Neuron (in vitro differentiated cells): ENCODE results near the gene PTPRN2.

ENCODE experiments used
- H2AFZ ChIP-seq: one replicate; pipeline ENCODE4 v1.6.1; 2013; ENCODE audit warnings: low read depth, mild to moderate bottlenecking, inconsistent platforms, low read length, moderate library complexity
- H3K27me3 ChIP-seq: one replicate; pipeline ENCODE4 v1.6.1; 2013; ENCODE audit warnings: low read length; ENCODE audit not compliant: insufficient read depth
- H3K36me3 ChIP-seq: one replicate; pipeline ENCODE4 v1.6.1; 2013; ENCODE audit warnings: low read length; ENCODE audit not compliant: insufficient read depth
- H3K4me1 ChIP-seq: one replicate; pipeline ENCODE4 v1.6.1; 2013; ENCODE audit warnings: low read length; ENCODE audit not compliant: insufficient read depth
- H3K4me3 ChIP-seq: 2 replicates; pipeline ENCODE4 v1.5.1; 2013; ENCODE audit warnings: mild to moderate bottlenecking, low read length, moderate library complexity
- H3K9me3 ChIP-seq: one replicate; pipeline ENCODE4 v1.6.1; 2013; ENCODE audit warnings: low read length

Gene PTPRN2

DNA sequence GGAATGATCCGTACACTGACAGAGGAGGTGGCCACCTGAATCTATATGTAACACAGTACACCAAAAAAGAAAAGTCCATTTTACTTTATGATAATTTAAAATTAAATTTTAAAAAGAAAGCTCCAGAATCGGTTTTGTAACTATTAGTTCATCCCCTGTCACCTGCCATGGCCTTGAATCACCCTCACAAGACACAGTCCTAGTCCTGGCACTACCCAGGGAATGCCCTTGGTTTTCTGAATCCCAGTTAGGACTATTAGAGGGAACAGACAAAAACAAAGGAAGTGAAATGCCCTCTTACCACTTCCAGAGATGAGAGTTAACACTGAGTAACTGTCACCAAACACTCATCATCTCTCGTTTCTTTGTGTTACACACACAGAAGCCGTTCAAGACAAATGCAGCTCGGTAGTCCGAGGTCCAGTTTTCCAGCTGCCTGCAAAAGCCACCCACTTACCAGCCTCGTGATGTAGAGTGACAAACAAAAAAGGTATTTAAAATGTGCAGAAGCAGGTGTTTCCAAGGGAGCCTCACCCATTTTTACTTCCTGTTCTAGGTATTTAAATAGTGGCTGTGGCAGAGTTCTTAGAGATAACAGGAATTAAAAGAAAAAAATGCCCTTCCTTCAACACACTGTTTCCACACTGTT lies 6.1 kb downstream of the PTPRN2 start:
- H3K27me3 ChIP-seq = peaks cover 7% of the 10 kb centered on the region
- H3K4me3 ChIP-seq = no peak overlapping the region
- H3K9me3 ChIP-seq = peaks cover 4% of the 10 kb centered on the region
- no peak overlapping the region for H2AFZ ChIP-seq
- H3K4me1 ChIP-seq = no peaks in the 10 kb centered on the region
- H3K36me3 ChIP-seq = no peaks in the 10 kb centered on the region

- H2AFZ ChIP-seq = no peak overlapping the region
- H3K9me3 ChIP-seq = peaks cover 4% of the 10 kb centered on the region
- H3K36me3 ChIP-seq = no peaks in the 10 kb centered on the region
- H3K4me1 ChIP-seq = no peaks in the 10 kb centered on the region
- H3K27me3 ChIP-seq = no peaks in the 10 kb centered on the region
- no peak overlapping the region for H3K4me3 ChIP-seq
Measured at GRCh38 chr7:158579662-158580646, 7.7 kb downstream of the PTPRN2 start.

DNA sequence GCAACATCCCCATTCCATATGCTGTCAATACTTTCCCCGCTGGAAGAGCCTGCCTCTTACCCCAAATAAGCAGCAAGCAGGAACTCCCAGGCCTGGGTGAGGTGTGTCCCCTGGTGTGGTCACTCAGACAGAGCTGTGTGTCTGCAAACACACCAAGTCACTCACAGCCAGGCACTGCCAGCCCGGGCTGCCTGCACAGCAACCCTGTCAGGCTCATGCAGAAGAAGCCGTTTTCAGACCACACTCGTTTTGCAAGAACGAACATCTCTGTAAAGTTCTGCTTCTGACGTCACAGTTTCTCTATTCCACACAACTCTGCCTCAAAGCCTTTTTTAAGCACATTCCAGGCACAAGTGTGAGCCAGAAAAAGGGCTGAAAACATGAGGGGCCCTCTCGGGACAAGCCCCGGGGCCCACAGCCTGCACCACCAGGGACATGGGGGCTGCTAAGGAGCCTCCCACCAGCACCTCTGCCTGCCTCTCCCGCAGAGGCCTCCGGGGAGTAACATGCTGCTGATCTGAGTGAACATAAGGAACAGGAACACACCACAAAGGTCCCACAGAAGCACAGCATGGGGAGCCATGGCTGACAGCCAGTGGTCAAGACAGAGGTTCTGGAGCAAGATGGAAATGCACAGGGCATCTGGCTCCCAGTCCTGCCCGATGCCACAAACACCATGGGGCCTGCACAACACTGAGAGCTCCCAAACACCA lies 11.4 kb downstream of the PTPRN2 start:
- no peaks in the 10 kb centered on the region for H3K27me3 ChIP-seq
- no peak overlapping the region for H3K4me3 ChIP-seq
- H3K9me3 ChIP-seq = peaks cover 4% of the 10 kb centered on the region
- H2AFZ ChIP-seq = no peak overlapping the region
- no peaks in the 10 kb centered on the region for H3K36me3 ChIP-seq
- no peaks in the 10 kb centered on the region for H3K4me1 ChIP-seq

DNA sequence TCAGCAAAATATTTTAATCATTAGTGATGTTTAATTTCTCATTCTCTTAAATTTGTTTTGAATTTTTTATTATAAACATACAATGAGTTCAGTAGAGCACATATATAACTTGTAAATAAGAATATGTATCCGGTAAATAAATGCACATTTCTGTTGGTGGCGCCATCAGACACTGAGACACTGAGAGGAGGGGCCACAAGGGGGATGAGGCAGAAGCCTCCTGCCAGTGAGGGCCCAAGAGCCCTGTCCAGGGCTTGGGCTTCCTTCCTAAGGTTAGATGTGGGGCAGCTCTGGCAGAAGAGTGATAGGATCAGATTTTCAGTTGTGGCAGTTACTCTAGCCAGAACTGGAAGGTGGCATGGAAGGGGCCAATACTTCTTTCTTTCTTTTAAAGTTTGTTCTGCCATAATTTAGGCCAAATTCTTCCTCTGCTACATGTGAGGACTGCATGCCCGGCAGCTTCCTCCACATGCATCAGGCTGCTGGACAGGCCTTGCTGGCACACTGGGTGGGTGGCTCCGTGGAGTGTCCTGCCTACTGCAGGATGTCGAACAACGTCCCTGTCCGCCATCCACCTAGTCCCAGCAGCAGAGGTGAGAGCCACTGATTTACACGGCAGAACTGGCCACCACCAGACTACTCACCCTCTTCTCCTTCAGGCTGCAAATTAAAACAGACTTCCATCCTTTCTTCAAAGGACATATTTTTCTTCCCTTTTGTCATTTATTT lies 13.2 kb downstream of the PTPRN2 start:
- no peaks in the 10 kb centered on the region for H3K36me3 ChIP-seq
- H3K9me3 ChIP-seq = no peaks in the 10 kb centered on the region
- no peak overlapping the region for H2AFZ ChIP-seq
- H3K27me3 ChIP-seq = no peaks in the 10 kb centered on the region
- no peaks in the 10 kb centered on the region for H3K4me1 ChIP-seq
- no peak overlapping the region for H3K4me3 ChIP-seq

DNA sequence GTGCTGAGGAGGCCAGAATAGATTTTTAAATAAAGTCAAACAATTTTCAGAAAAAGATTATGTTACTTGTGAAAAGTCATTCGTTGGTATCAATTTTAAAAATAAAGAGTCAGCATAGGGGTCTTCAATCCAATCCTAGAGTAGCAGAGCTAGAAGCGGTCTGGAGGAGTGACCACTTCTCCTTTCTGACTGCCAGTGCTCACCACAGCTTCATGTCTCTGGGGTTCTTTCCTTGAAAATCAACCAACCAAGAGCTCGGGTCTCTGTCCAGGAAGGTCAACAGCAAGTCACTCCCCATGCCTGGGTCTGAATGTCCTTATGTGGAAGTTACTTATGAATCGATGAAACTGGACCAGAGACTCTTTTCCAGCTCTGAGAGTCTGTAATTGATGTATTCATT lies 14.3 kb downstream of the PTPRN2 start:
- Histone ChIP-seq H2AFZ (no peak overlapping the region), H3K9me3 (no peaks in the 10 kb centered on the region), H3K36me3 (no peaks in the 10 kb centered on the region), H3K27me3 (no peaks in the 10 kb centered on the region), H3K4me1 (no peaks in the 10 kb centered on the region), H3K4me3 (no peak overlapping the region)

DNA sequence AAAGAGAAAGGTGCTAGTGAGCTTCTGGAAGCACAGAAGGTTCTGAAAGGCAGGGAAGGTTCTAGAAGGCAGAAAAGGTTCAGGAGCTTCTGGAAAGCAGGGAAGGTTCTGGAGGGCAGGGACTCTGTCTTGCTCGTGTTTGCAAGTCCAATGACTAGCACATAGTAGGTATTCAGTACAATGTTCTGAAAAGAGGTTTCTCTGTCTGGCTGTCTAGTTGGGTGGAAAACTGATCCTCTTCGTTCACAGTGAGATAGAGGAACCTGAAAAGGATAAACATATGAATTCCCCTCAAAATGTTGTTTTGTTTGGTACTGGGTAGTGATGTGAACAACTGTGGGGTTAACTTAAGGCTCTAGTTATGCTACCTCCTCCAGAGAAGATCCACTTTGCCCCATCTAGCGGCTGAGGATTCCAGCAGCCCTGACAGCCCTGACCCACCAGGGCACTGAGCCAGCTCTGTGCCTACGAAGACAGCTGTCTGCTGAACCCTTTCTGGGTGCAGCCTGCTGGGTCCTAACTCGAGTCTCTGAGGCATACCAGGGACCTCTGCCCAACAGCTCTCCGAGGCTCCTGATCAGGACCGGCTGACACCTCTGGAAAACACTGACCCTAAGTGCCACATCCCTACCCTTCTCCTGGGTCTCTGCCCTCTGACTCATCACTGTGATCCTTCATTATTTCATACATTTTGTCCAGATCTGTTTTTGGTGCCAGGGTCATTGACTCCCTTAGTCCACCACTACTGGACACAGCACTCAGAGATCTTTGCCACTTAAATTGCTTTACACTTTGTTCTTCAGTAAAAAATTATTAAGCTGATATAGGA lies 15.4 kb downstream of the PTPRN2 start:
- Histone ChIP-seq H2AFZ (no peak overlapping the region), H3K36me3 (no peaks in the 10 kb centered on the region), H3K27me3 (no peaks in the 10 kb centered on the region), H3K9me3 (no peaks in the 10 kb centered on the region), H3K4me3 (no peak overlapping the region), H3K4me1 (no peaks in the 10 kb centered on the region)

- H3K36me3 ChIP-seq = no peaks in the 10 kb centered on the region
- no peak overlapping the region for H3K4me3 ChIP-seq
- H3K27me3 ChIP-seq = no peaks in the 10 kb centered on the region
- H2AFZ ChIP-seq = no peak overlapping the region
- H3K4me1 ChIP-seq = no peaks in the 10 kb centered on the region
- no peaks in the 10 kb centered on the region for H3K9me3 ChIP-seq
Measured at GRCh38 chr7:158570449-158571170, 17.0 kb downstream of the PTPRN2 start.

GRCh38 chr7:158569858-158570323 lies 17.7 kb downstream of the PTPRN2 start:
- Histone ChIP-seq H3K36me3 (no peaks in the 10 kb centered on the region), H3K9me3 (no peaks in the 10 kb centered on the region), H3K4me1 (no peaks in the 10 kb centered on the region), H2AFZ (no peak overlapping the region), H3K27me3 (no peaks in the 10 kb centered on the region), H3K4me3 (no peak overlapping the region)

DNA sequence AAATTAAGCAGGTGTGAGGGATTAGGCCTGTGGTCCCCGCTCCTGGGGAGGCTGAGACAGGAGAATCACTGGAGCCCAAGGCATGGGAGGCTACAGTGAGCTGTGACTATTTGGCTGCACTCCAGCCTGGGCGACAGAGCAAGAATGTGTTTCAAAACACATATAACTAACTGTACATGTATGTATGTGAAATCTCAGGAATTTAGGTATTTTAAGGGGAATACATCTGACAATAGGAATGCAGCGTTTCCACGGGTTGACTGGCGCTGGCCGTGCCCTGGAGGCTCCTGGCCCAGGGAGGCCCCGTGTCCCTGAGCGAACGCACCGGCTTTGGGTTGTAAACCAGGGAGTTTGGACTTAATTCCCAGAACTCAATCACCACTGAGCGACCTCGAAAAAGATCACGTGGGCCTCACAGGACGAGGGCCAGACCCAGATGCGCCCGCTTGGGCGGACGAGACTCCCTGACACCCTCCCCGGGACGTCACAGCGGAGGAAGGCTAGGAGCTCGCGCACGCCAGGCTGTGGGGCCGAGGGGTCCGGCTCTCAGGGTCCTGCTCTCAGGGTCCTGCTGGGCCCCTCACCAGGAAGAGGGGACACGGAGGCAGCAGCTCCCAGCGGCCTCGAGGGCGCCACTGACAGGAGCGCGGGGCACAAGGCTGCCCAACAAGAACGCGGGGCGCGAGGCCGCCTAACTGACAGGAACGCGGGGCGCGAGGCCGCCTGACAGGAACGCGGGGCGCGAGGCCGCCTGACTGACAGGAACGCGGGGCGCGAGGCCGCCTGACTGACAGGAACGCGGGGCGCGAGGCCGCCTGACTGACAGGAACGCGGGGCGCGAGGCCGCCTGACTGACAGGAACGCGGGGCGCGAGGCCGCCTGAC lies 18.4 kb downstream of the PTPRN2 start:
- H3K4me1 ChIP-seq = no peaks in the 10 kb centered on the region
- H3K27me3 ChIP-seq = no peaks in the 10 kb centered on the region
- no peaks in the 10 kb centered on the region for H3K36me3 ChIP-seq
- no peaks in the 10 kb centered on the region for H3K9me3 ChIP-seq
- H3K4me3 ChIP-seq = no peak overlapping the region
- H2AFZ ChIP-seq = no peak overlapping the region

GRCh38 chr7:158567153-158567603 lies 20.4 kb downstream of the PTPRN2 start:
- Histone ChIP-seq H3K4me3 (no peak overlapping the region), H3K36me3 (no peaks in the 10 kb centered on the region), H3K4me1 (no peaks in the 10 kb centered on the region), H3K9me3 (no peaks in the 10 kb centered on the region), H3K27me3 (no peaks in the 10 kb centered on the region), H2AFZ (no peak overlapping the region)

- H3K4me3 ChIP-seq = no peak overlapping the region
- no peaks in the 10 kb centered on the region for H3K9me3 ChIP-seq
- H3K4me1 ChIP-seq = no peaks in the 10 kb centered on the region
- no peaks in the 10 kb centered on the region for H3K27me3 ChIP-seq
- no peaks in the 10 kb centered on the region for H3K36me3 ChIP-seq
- H2AFZ ChIP-seq = no peak overlapping the region
Measured at GRCh38 chr7:158564663-158565035, 23.0 kb downstream of the PTPRN2 start.
